ENCODE results near the gene LYRM7.

The LYRM7 gene

DNA sequence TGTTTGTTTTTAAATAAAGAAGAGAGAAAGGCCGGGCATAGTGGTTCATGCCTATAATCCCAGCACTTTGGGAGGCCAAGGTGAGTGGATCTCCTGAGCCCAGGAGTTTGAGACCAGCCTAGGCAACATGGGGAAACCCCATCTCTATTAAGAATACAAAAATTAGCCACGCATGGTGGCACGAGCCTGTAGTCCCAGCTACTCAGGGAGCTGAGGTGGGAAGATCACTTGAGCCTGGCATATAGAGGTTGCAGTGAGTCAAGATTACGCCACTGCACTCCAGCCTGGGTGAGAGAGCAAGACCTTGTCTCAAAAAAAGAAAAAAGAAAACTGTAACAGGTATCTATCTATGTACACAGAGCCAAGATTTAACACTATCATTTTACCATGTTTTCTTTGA is 58.9 kb downstream of the LYRM7 start:
- TF ChIP-seq EZH2phosphoT487 (IDR thresholded peaks at IDR 0.05; ENCODE audit: borderline replicate concordance, low read length): no peak
- TF ChIP-seq, protein P1, sequence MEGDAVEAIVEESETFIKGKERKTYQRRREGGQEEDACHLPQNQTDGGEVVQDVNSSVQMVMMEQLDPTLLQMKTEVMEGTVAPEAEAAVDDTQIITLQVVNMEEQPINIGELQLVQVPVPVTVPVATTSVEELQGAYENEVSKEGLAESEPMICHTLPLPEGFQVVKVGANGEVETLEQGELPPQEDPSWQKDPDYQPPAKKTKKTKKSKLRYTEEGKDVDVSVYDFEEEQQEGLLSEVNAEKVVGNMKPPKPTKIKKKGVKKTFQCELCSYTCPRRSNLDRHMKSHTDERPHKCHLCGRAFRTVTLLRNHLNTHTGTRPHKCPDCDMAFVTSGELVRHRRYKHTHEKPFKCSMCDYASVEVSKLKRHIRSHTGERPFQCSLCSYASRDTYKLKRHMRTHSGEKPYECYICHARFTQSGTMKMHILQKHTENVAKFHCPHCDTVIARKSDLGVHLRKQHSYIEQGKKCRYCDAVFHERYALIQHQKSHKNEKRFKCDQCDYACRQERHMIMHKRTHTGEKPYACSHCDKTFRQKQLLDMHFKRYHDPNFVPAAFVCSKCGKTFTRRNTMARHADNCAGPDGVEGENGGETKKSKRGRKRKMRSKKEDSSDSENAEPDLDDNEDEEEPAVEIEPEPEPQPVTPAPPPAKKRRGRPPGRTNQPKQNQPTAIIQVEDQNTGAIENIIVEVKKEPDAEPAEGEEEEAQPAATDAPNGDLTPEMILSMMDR (IDR thresholded peaks at IDR 0.05; ENCODE audit: low read depth, low read length, poor library complexity, severe bottlenecking): no peak
- H4K20me1 ChIP-seq (ENCODE audit: control insufficient read depth, insufficient read depth, low read depth, low read length): no peaks in the 10 kb centered on the region
- no peak overlapping the region for H3K4me3 ChIP-seq (ENCODE audit: low read length)
- H3F3A ChIP-seq (ENCODE audit: control insufficient read depth, insufficient read depth): no peaks in the 10 kb centered on the region
- H3K27me3 ChIP-seq (ENCODE audit: control insufficient read depth, low read length): no peaks in the 10 kb centered on the region
- no peaks in the 10 kb centered on the region for H3K9me3 ChIP-seq (ENCODE audit: control insufficient read depth, insufficient read depth, low read length)
- peak overlapping the region; percentile 50 for H3K4me2 ChIP-seq (ENCODE audit: low read length)
- H3K27ac ChIP-seq (ENCODE audit: low read depth, low read length): no peak overlapping the region
- H3K79me2 ChIP-seq (ENCODE audit: control insufficient read depth, low read length): no peaks in the 10 kb centered on the region
- peaks cover 17% of the 10 kb centered on the region for H3K4me1 ChIP-seq (ENCODE audit: control insufficient read depth, low read length)
- H3K9me2 ChIP-seq (replicated peaks; ENCODE audit: control insufficient read depth, low read length): no peaks in the 10 kb centered on the region
- H3K36me3 ChIP-seq (ENCODE audit: control insufficient read depth, low read length): peaks cover 9% of the 10 kb centered on the region; the same call in 1 of the 2 replicates

DNA sequence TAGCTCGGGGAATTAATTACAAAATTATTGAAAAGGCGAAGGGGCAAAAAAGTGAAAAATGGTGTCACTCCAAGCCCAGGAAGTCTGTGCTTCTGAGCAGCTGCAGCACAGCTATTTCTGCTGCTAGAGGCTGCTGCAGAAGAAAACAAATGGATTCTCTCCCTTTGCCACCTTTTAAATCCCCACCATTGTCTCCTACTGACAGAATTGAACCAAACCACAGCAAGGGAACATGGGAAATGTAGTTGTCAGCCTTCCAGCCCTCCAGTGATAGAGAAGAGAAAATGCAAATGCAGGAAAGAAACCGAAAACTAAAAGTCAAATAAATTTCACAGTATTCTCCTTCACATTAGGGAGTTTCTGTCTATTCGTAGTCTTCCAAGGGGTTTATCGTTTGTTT is 59.7 kb downstream of the LYRM7 start:
- H4K20me1 ChIP-seq (ENCODE audit: control insufficient read depth, insufficient read depth, low read depth, low read length): no peaks in the 10 kb centered on the region
- no peaks in the 10 kb centered on the region for H3K79me2 ChIP-seq (ENCODE audit: control insufficient read depth, low read length)
- no peak for TF ChIP-seq EZH2phosphoT487 (IDR thresholded peaks at IDR 0.05; ENCODE audit: borderline replicate concordance, low read length)
- TF ChIP-seq, protein P1 (IDR thresholded peaks at IDR 0.05; ENCODE audit: low read depth, low read length, poor library complexity, severe bottlenecking): no peak
- no peaks in the 10 kb centered on the region for H3F3A ChIP-seq (ENCODE audit: control insufficient read depth, insufficient read depth)
- peaks cover 16% of the 10 kb centered on the region for H3K4me1 ChIP-seq (ENCODE audit: control insufficient read depth, low read length)
- peak overlapping the region; percentile 50 for H3K4me2 ChIP-seq (ENCODE audit: low read length)
- no peak overlapping the region for H3K27ac ChIP-seq (ENCODE audit: low read depth, low read length)
- H3K27me3 ChIP-seq (ENCODE audit: control insufficient read depth, low read length): no peaks in the 10 kb centered on the region
- no peaks in the 10 kb centered on the region for H3K9me3 ChIP-seq (ENCODE audit: control insufficient read depth, insufficient read depth, low read length)
- H3K4me3 ChIP-seq (ENCODE audit: low read length): peak overlapping the region; percentile 47
- H3K9me2 ChIP-seq (replicated peaks; ENCODE audit: control insufficient read depth, low read length): no peaks in the 10 kb centered on the region
- peaks cover 8% of the 10 kb centered on the region; the same call in 1 of the 2 replicates for H3K36me3 ChIP-seq (ENCODE audit: control insufficient read depth, low read length)

DNA sequence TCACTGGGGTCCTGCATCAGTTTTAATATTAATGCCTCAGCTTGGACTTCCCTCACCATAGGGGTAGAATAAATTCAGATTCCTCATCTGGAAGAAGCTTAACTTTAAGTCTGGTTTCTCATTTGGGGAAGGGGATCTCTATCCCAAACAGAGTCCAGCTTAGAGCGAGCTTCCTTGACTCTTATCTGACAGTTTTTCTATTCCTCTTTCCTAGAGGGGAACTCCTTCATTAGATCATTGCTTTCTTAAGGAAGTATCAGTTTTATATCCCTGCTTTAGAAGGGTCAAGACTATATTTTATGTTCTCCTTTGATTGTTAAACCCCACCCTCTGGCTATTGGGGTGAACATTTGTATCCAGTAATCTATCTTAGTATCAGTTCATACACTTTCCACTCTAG is 68.9 kb downstream of the LYRM7 start:
- TF ChIP-seq EZH2phosphoT487 (IDR thresholded peaks at IDR 0.05; ENCODE audit: borderline replicate concordance, low read length): no peak
- TF ChIP-seq, protein P1 (IDR thresholded peaks at IDR 0.05; ENCODE audit: low read depth, low read length, poor library complexity, severe bottlenecking): no peak
- H4K20me1 ChIP-seq (ENCODE audit: control insufficient read depth, insufficient read depth, low read depth, low read length): no peaks in the 10 kb centered on the region
- H3K27me3 ChIP-seq (ENCODE audit: control insufficient read depth, low read length): no peaks in the 10 kb centered on the region
- no peaks in the 10 kb centered on the region for H3K79me2 ChIP-seq (ENCODE audit: control insufficient read depth, low read length)
- no peaks in the 10 kb centered on the region for H3K9me2 ChIP-seq (replicated peaks; ENCODE audit: control insufficient read depth, low read length)
- H3K4me1 ChIP-seq (ENCODE audit: control insufficient read depth, low read length): peaks cover 3% of the 10 kb centered on the region
- no peaks in the 10 kb centered on the region for H3K9me3 ChIP-seq (ENCODE audit: control insufficient read depth, insufficient read depth, low read length)
- no peak overlapping the region for H3K27ac ChIP-seq (ENCODE audit: low read depth, low read length)
- no peaks in the 10 kb centered on the region for H3F3A ChIP-seq (ENCODE audit: control insufficient read depth, insufficient read depth)
- no peaks in the 10 kb centered on the region for H3K36me3 ChIP-seq (ENCODE audit: control insufficient read depth, low read length)
- H3K4me2 ChIP-seq (ENCODE audit: low read length): no peak overlapping the region
- H3K4me3 ChIP-seq (ENCODE audit: low read length): no peak overlapping the region
